Measurements from ENCODE around the gene ANKRD18B.
"Not testable (repeated sequence)": the region's sequence is repeated elsewhere in the genome, so short reads cannot be mapped to it uniquely, and the experiment has no call there.

DNA sequence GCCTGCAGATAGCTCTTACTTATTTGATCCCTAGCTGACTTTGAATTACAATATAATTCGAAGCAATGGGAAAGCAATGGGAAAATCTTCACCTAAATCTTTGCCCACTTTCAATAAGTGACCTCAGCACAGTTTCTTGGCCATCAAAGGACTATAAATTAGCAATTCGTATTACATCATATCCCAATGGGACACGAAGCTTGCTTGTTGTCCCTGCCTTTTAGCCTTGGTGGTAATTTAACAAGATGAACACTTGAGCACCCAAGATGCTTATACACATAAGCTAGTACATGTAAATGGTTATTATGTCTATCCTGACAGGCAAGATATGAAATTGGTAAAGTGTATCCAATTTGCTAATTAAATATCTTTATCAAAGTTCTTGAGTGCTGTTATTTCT is 9.9 kb downstream of the ANKRD18B start:
- TF ChIP-seq, protein P1, sequence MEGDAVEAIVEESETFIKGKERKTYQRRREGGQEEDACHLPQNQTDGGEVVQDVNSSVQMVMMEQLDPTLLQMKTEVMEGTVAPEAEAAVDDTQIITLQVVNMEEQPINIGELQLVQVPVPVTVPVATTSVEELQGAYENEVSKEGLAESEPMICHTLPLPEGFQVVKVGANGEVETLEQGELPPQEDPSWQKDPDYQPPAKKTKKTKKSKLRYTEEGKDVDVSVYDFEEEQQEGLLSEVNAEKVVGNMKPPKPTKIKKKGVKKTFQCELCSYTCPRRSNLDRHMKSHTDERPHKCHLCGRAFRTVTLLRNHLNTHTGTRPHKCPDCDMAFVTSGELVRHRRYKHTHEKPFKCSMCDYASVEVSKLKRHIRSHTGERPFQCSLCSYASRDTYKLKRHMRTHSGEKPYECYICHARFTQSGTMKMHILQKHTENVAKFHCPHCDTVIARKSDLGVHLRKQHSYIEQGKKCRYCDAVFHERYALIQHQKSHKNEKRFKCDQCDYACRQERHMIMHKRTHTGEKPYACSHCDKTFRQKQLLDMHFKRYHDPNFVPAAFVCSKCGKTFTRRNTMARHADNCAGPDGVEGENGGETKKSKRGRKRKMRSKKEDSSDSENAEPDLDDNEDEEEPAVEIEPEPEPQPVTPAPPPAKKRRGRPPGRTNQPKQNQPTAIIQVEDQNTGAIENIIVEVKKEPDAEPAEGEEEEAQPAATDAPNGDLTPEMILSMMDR (IDR thresholded peaks at IDR 0.05) = not testable (repeated sequence)
- not testable (repeated sequence) for TF ChIP-seq EZH2 (IDR thresholded peaks at IDR 0.05; ENCODE audit: borderline replicate concordance, insufficient read depth, low read depth, low read length, poor library complexity, severe bottlenecking)

Data from B cell (primary cell).